Thoracic aorta (tissue), 2 donors: ENCODE measurements around the gene CRACR2B. TPM values are rescaled to one million over a fixed set of nuclear protein-coding genes. Genes with fewer than 3 reads are reported as not detected.
A peak's percentile ranks its signal among the peaks of the same experiment; 100 is the strongest.

ENCODE experiments used
- ATAC-seq: fragments of 150-250 bp; one replicate; pipeline ENCODE4 v1.8.0; 2017; ENCODE audit warnings: low read depth; ENCODE audit not compliant: insufficient number of reproducible peaks, low FRiP score
- DNase-seq: peaks from one replicate; pipeline ENCODE4 v3.0.0-alpha.2; 2020; ENCODE audit warnings: low spot score
- H3K27ac ChIP-seq, 2 donors: fragments of 200-600 bp; sonication (generic); 1 replicate in 1 of 2; 2 replicates in 1 of 2; pipeline ENCODE4 v1.5.1; 2016; ENCODE audit warnings: mild to moderate bottlenecking in 2 of 2, moderate library complexity in 2 of 2
- H3K27me3 ChIP-seq: fragments of 200-600 bp; sonication (generic); replicated peaks from 2 replicates; pipeline ENCODE4 v1.6.0; 2016; ENCODE audit warnings: mild to moderate bottlenecking; ENCODE audit not compliant: insufficient read depth
- H3K36me3 ChIP-seq: fragments of 200-600 bp; sonication (generic); one replicate; pipeline ENCODE4 v1.5.1; 2016
- H3K4me1 ChIP-seq, 2 donors: fragments of 200-600 bp; sonication (generic); 1 replicate in 1 of 2; 2 replicates in 1 of 2; pipeline versions ENCODE4 v1.5.1 to v1.6.0; 2016; ENCODE audit warnings: low read depth in 2 of 2, mild to moderate bottlenecking in 1 of 2; ENCODE audit not compliant: control insufficient read depth in 1 of 2
- H3K4me3 ChIP-seq: fragments of 200-600 bp; sonication (generic); 2 replicates; pipeline ENCODE4 v1.5.1; 2016; ENCODE audit warnings: mild to moderate bottlenecking
- H3K9me3 ChIP-seq: fragments of 200-600 bp; sonication (generic); 2 replicates; pipeline ENCODE4 v1.5.1; 2016
- total RNA-seq, 2 donors: library from RNA; depleted of rRNA; stranded (reverse); fragments of >200 nt; gene quantifications; one replicate each; pipeline versions ENCODE4 v1.1.0 to v1.2.3, GENCODE V29; 2016
- TF ChIP-seq, protein P1 (sequence below): fragments of 200-600 bp; sonication (generic); IDR thresholded peaks from one replicate; pipeline ENCODE4 v1.5.1; 2019; ENCODE audit warnings: antibody characterized with exemption

The CRACR2B gene
- total RNA-seq, 2 donors from 2014 or later = 9.6 to 11.6 TPM

DNA sequence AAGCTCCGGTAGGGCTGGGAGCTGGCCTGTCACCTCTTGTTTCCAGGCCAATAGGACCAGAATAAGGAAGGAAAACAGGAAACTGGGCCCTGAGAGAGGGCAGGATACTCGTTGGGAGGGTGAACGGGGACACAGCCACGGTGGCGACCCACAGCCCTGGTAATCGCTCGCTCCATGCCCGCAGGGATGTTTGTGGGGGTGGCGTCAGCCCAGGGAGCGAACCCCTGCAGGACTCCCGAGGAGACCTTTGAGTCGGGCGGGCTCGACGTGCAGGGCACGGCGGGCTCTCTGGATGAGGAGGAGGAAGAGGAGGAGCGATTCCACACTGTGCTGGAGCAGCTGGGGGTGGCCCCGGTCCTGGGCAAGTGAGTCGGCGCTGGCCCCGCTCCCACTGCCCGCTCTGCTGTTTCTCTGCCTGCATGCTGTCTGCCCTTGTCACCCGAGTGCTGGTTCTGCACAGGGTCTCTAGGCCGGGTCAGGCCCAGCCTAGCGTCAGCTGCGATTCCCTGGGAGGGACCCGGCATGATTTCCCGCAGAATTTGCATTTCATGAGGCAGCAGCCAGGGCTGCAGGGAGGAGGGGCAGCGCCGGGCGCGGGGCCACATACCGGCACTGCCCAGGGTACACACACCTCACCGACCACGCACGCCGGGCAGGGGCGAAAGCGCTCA, 1.6 kb downstream of the CRACR2B start:
- Histone ChIP-seq H3K36me3 (peaks cover 17% of the 10 kb centered on the region), H3K27me3 (peaks cover 6% of the 10 kb centered on the region), H3K4me1 (peaks cover 40 to 66% of the 10 kb centered on the region in 2 donors), H3K9me3 (no peaks in the 10 kb centered on the region), H3K27ac (peak overlapping the region in 1 of 2 donors; percentile 40), H3K4me3 (peak overlapping the region; percentile 75)
- DNase-seq (no peak), ATAC-seq (no peak)
- TF ChIP-seq, protein P1, sequence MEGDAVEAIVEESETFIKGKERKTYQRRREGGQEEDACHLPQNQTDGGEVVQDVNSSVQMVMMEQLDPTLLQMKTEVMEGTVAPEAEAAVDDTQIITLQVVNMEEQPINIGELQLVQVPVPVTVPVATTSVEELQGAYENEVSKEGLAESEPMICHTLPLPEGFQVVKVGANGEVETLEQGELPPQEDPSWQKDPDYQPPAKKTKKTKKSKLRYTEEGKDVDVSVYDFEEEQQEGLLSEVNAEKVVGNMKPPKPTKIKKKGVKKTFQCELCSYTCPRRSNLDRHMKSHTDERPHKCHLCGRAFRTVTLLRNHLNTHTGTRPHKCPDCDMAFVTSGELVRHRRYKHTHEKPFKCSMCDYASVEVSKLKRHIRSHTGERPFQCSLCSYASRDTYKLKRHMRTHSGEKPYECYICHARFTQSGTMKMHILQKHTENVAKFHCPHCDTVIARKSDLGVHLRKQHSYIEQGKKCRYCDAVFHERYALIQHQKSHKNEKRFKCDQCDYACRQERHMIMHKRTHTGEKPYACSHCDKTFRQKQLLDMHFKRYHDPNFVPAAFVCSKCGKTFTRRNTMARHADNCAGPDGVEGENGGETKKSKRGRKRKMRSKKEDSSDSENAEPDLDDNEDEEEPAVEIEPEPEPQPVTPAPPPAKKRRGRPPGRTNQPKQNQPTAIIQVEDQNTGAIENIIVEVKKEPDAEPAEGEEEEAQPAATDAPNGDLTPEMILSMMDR = no peak

GRCh38 chr11:829847-830294, 2.2 kb downstream of the CRACR2B start:
- H3K27ac ChIP-seq = peak overlapping the region in 1 of 2 donors; percentile 40
- peaks cover 6% of the 10 kb centered on the region for H3K27me3 ChIP-seq

DNA sequence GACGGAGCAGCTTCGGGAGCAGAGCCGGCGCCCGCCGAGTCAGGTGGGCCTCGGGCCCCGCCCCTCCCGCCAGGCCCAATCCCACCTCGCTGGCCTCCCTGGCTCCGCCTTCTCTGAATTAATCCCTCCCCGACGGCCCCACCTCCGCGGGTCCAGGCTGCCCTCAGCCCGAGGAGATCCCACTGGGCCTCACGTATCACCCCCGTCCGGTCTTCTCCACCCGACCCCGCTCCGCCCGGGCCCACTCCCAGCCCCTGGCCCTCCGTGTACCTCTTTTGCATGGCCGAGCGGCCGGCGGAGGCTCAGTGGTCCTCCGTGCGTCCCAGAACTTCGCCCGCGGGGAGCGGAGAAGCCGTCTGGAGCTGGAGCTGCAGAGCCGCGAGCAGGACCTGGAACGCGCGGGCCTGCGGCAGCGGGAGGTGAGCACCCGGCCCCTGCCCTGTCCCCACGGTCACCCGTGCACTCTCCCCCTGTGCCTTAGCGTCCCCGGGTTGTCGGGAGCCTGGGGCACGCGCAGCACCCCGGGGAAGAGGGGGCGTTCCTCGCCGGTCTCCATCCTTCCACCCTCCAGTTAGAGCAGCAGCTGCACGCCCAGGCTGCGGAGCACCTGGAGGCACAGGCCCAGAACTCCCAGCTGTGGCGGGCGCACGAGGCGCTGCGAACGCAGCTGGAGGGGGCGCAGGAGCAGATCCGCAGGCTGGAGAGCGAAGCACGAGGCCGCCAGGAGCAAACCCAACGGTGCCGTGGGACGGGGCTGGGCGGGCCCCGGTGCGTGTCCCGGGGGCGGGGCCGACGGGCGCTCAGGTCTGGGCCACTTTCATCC, 2.8 kb downstream of the CRACR2B start:
- Histone ChIP-seq H3K27ac (no peak overlapping the region), H3K9me3 (no peaks in the 10 kb centered on the region), H3K4me1 (peaks cover 48 to 78% of the 10 kb centered on the region in 2 donors), H3K4me3 (peak overlapping the region; percentile 75), H3K27me3 (peaks cover 6% of the 10 kb centered on the region), H3K36me3 (peaks cover 5% of the 10 kb centered on the region)
- TF ChIP-seq, protein P1 = no peak
- ATAC-seq (no peak), DNase-seq (no peak)

More at GRCh38 chr11:829847-830294, 2.2 kb downstream of the CRACR2B start:
- ATAC-seq (no peak), DNase-seq (no peak)
- Histone ChIP-seq H3K36me3 (peaks cover 11% of the 10 kb centered on the region), H3K4me3 (peak overlapping the region; percentile 75), H3K9me3 (no peaks in the 10 kb centered on the region), H3K4me1 (peaks cover 44 to 72% of the 10 kb centered on the region in 2 donors)
- TF ChIP-seq, protein P1 = no peak

DNA sequence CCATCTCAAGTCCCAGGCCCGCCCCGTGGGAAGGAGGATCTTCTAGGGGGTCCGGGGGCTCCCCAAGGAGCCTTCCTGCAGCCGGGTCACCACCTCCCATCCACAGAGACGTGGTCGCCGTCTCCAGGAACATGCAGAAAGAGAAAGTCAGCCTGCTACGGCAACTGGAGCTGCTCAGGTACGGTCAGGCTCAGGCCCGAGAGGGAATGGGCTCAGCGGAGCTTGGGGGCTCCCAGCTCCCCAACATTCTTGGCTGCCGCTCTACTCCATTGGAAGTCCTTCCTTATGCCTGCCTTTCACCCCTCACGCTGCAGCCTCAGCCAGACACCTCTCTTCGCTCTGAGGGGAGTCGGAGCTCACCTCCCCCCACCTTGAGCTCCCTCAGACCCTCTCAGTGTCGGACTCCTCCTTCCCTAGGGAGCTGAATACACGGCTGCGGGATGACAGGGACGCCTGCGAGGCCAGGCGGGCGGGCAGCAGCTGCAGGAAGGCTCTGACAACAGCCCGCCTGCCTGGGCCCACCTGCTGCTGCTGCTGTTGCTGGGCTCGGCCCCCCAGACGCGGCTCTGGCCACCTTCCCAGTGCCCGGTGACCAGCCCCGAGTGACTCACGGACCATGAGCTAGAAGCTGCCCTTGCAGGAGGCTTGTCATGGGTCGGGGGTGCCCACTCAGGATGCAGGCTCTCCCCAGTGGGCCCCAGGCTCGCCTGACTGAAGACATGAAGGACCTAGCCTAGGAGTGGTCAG, 3.6 kb downstream of the CRACR2B start:
- Histone ChIP-seq H3K36me3 (peaks cover 2% of the 10 kb centered on the region), H3K4me3 (no peak overlapping the region)

More for the DNA sequence above, 3.6 kb downstream of the CRACR2B start:
- peaks cover 6% of the 10 kb centered on the region for H3K27me3 ChIP-seq
- no peak overlapping the region for H3K27ac ChIP-seq
- ATAC-seq (no peak), DNase-seq (no peak)
- TF ChIP-seq, protein P1 = no peak
- no peaks in the 10 kb centered on the region for H3K9me3 ChIP-seq
- peaks cover 52 to 84% of the 10 kb centered on the region in 2 donors for H3K4me1 ChIP-seq
